Body of pancreas (tissue), 4 donors: Measurements from ENCODE around the gene MLLT11. TPM values are rescaled to one million over a fixed set of nuclear protein-coding genes. Genes with fewer than 3 reads are reported as not detected.

Experiments used
- ATAC-seq: fragments of 150-250 bp; one replicate; pipeline ENCODE4 v1.9.1; 2016
- DNase-seq, 4 donors: peaks; one replicate each; pipeline ENCODE4 v3.0.0-alpha.2; 2019
- H3K27ac ChIP-seq, 4 donors: fragments of 200-600 bp; sonication (generic); 1 replicate in 3 of 4; 2 replicates in 1 of 4; pipeline versions ENCODE4 v1.5.1 to v1.6.1; 2016 to 2019; ENCODE audit warnings: mild to moderate bottlenecking in 1 of 4, mixed read lengths in 1 of 4, moderate library complexity in 1 of 4
- H3K27me3 ChIP-seq, 2 donors: fragments of 200-600 bp; sonication (generic); one replicate each; pipeline ENCODE4 v1.6.0; 2016; ENCODE audit warnings: mild to moderate bottlenecking in 1 of 2
- H3K36me3 ChIP-seq, 2 donors: fragments of 200-600 bp; sonication (generic); replicated peaks in 1 of 2; 2 replicates each; pipeline ENCODE4 v1.5.1; 2016; ENCODE audit warnings: low read depth in 2 of 2; ENCODE audit not compliant: insufficient read depth in 1 of 2
- H3K4me1 ChIP-seq: fragments of 200-600 bp; sonication (generic); one replicate; pipeline ENCODE4 v1.6.0; 2016
- H3K4me3 ChIP-seq, 2 donors: fragments of 200-600 bp; sonication (generic); 1 replicate in 1 of 2; 2 replicates in 1 of 2; pipeline ENCODE4 v1.5.1; 2016 to 2019
- H3K9me3 ChIP-seq, 3 donors: fragments of 200-600 bp; sonication (generic); 1 replicate in 2 of 3; 2 replicates in 1 of 3; pipeline ENCODE4 v1.5.1; 2016
- CTCF ChIP-seq, 7 experiments: fragments of 450-650 bp in 4 of 7; fragments of 200-600 bp in 3 of 7; sonication (generic) in 3 of 7; IDR thresholded peaks; one replicate each; pipeline ENCODE4 v1.5.1; 2016 to 2019; ENCODE audit warnings: antibody characterized with exemption in 7 of 7
- POLR2A ChIP-seq, 3 donors: fragments of 450-650 bp; IDR thresholded peaks; one replicate each; pipeline ENCODE4 v1.6.1; 2016; ENCODE audit warnings: antibody characterized with exemption in 3 of 3, mild to moderate bottlenecking in 2 of 3
- WGBS, 2 donors: methylation state at CpG; one replicate each; pipeline ENCODE4 v1.1.5; 2017; 5-methylcytosine and 5-hydroxymethylcytosine counted together
- intact Hi-C: fragments of 100-400 bp; cut with DNase I; formaldehyde crosslinking; loops from one replicate; pipeline ENCODE4 v1.15.1; 2023
- small RNA-seq: library from RNA; depleted of rRNA; stranded (forward); fragments of <200 nt; gene quantifications from one replicate; pipeline ENCODE3, GENCODE V24; 2016
- total RNA-seq, 2 donors: library from RNA; depleted of rRNA; stranded (reverse); fragments of >200 nt; gene quantifications; one replicate each; pipeline ENCODE4 v1.1.0, GENCODE V29; 2016

Gene MLLT11
- total RNA-seq, 2 donors from 2014 or later, result 0.26 to 1.6 TPM

DNA sequence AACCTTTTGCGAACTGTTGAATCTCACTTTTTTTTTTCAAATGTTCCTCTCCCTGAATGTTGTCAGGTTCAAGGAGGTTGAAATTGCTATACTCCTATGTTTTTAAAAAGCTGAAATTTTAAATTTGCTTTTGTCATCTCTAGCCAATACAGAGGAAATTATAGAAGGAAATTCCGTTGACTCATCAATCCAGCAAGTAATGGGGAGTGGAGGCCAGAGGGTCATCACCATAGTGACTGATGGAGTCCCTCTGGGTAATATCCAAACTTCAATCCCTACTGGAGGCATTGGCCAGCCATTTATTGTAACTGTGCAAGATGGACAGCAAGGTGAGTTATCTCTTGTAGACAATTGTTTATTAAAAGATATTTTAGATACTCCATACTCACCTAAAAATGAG lies 46.7 kb downstream of the MLLT11 start:
- Histone ChIP-seq H3K4me3 (no peak overlapping the region), H3K9me3 (no peaks in the 10 kb centered on the region), H3K4me1 (no peaks in the 10 kb centered on the region), H3K36me3 (no peaks in the 10 kb centered on the region), H3K27me3 (no peaks in the 10 kb centered on the region), H3K27ac (no peak overlapping the region)
- ATAC-seq (no peak), DNase-seq (no peak)
- WGBS, 2 donors, result 75 to 77% methylated on average over 2 of the region's 2 CpGs
- TF ChIP-seq POLR2A (IDR thresholded peaks at IDR 0.05), result no peak
- TF ChIP-seq CTCF (IDR thresholded peaks at IDR 0.05), result no peak
- intact Hi-C loops, result no loop called here

GRCh38 chr1:151108331-151108730 lies 48.1 kb downstream of the MLLT11 start:
- Histone ChIP-seq H3K4me3 (no peak overlapping the region), H3K27me3 (no peaks in the 10 kb centered on the region), H3K27ac (no peak overlapping the region), H3K4me1 (no peaks in the 10 kb centered on the region), H3K9me3 (no peaks in the 10 kb centered on the region), H3K36me3 (no peaks in the 10 kb centered on the region)
- TF ChIP-seq CTCF (IDR thresholded peaks at IDR 0.05) (no peak), POLR2A (IDR thresholded peaks at IDR 0.05) (no peak)
- no peak for DNase-seq
- 91 to 94% methylated on average over 5 of the region's 5 CpGs for WGBS, 2 donors
- ATAC-seq, result no peak
- intact Hi-C loops, result no loop called here

GRCh38 chr1:151113877-151114276 lies 53.7 kb downstream of the MLLT11 start:
- Histone ChIP-seq H3K4me3 (no peak overlapping the region), H3K27ac (no peak overlapping the region), H3K27me3 (no peaks in the 10 kb centered on the region), H3K36me3 (no peaks in the 10 kb centered on the region), H3K4me1 (no peaks in the 10 kb centered on the region), H3K9me3 (no peaks in the 10 kb centered on the region)
- no peak for TF ChIP-seq CTCF (IDR thresholded peaks at IDR 0.05)
- no peak for TF ChIP-seq POLR2A (IDR thresholded peaks at IDR 0.05)
- ATAC-seq, result no peak
- no peak for DNase-seq
- intact Hi-C loops, result no loop called here
- WGBS, 2 donors, result 58 to 65% methylated on average over 5 of the region's 5 CpGs

Small RNAs within 50 kb of the gene (small RNA-seq; reads per million reads assigned to genes)
- not detected for gene RNU6-884P

Other genes starting within 250 kb of the MLLT11 start
- 10 to 100 TPM; 20.4 to 27.8 TPM for gene ARNT, start 183.8 kb upstream of the MLLT11 start, total RNA-seq
- gene CTXND2, start 173.3 kb upstream of the MLLT11 start, total RNA-seq, result not detected
- gene SETDB1, start 134.0 kb upstream of the MLLT11 start, total RNA-seq, result 10 to 100 TPM; 26.5 to 45.2 TPM
- 10 to 100 TPM; 70.9 to 84.8 TPM for gene CERS2, start 85.6 kb upstream of the MLLT11 start, total RNA-seq
- 10 to 100 TPM; 17.4 to 33.3 TPM for gene ANXA9, start 78.1 kb upstream of the MLLT11 start, total RNA-seq
- gene MINDY1, start 53.5 kb upstream of the MLLT11 start, total RNA-seq, result 10 to 100 TPM; 36.3 to 39.2 TPM
- 10 to 100 TPM; 15.8 to 19.4 TPM for gene PRUNE1, start 51.9 kb upstream of the MLLT11 start, total RNA-seq
- gene BNIPL, start 23.8 kb upstream of the MLLT11 start, total RNA-seq, result under 1 TPM in 1 of 2 donors, not detected in 1; 0.26 TPM
- 1 to 10 TPM; 5.7 to 6.9 TPM for gene C1orf56, start 12.6 kb upstream of the MLLT11 start, total RNA-seq
- gene CDC42SE1, start 775 bp upstream of the MLLT11 start, total RNA-seq, result 10 to 100 TPM; 40.2 to 43.8 TPM
- gene GABPB2, start 10.4 kb downstream of the MLLT11 start, total RNA-seq, result 1 to 10 TPM; 4.3 to 9.1 TPM
- 1 to 10 TPM; 3.6 to 5.3 TPM for gene SEMA6C, start 86.2 kb downstream of the MLLT11 start, total RNA-seq
- gene TNFAIP8L2, start 96.3 kb downstream of the MLLT11 start, total RNA-seq, result 1 to 10 TPM in 1 of 2 donors, under 1 TPM in 1; 0.99 to 1.6 TPM
- 1 to 10 TPM; 6.7 to 9.6 TPM for gene LYSMD1, start 105.5 kb downstream of the MLLT11 start, total RNA-seq
- 10 to 100 TPM; 16.2 to 28.0 TPM for gene SCNM1, start 105.7 kb downstream of the MLLT11 start, total RNA-seq
- 1 to 10 TPM in 1 of 2 donors, not detected in 1; 3.0 TPM for gene TMOD4, start 115.6 kb downstream of the MLLT11 start, total RNA-seq
- 10 to 100 TPM in 1 of 2 donors, 1 to 10 TPM in 1; 6.9 to 19.2 TPM for gene VPS72, start 129.8 kb downstream of the MLLT11 start, total RNA-seq
- gene PIP5K1A, start 138.2 kb downstream of the MLLT11 start, total RNA-seq, result 10 to 100 TPM; 19.5 to 51.4 TPM
- 10 to 100 TPM; 70.2 to 73.4 TPM for gene PSMD4, start 194.3 kb downstream of the MLLT11 start, total RNA-seq
- gene ZNF687, start 221.9 kb downstream of the MLLT11 start, total RNA-seq, result 10 to 100 TPM; 15.0 to 24.4 TPM